NOMO-1 treated with dmso at 0.1 percent for 144 hours (cell line): ENCODE measurements around the gene SRSF7.
"Not testable (repeated sequence)": the region's sequence is repeated elsewhere in the genome, so short reads cannot be mapped to it uniquely, and the experiment has no call there.

Source experiments
- DNase-seq: peaks from one replicate; lab custom pipeline; 2025; ENCODE audit not compliant: unreplicated experiment; lab: John Stamatoyannopoulos, UW

The SRSF7 gene

DNA sequence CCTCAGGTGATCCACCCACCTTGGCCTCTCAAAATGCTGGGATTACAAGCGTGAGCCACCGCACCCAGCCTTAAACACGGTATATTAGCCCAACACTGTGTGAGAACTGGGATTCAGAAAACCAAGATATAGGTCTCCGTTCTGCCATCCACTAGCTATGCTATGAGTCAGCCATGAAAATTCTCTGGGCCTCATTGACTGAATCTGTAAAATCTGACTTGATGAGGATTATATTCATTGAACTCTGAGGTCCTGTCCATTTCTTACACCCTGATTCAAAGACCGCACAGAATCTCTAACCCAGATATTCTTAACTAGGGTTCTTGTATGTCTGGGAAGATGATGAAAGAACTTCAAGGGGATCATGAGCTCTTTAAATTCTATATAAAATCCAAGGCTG is 47.8 kb downstream of the SRSF7 start:
- DNase-seq = not testable (repeated sequence)

DNA sequence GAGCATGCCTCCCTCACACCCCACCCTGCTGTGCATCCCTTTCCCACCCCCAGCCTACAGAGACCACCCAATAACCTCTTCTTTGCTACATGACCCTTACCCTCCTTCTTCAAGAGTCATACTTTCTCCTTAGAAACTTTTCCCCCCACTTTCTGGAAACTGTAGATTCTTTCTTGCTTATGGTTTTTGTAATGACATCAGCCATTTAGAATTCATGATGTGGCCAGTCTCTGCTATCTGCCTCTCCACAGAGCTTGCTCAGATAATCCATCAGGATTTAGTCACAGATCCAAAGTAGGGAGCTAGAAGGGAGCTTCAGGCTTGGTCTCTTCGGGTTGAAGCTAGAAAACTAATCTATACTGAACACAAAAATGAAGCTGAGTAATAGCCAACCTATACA is 48.7 kb downstream of the SRSF7 start:
- no peak for DNase-seq

DNA sequence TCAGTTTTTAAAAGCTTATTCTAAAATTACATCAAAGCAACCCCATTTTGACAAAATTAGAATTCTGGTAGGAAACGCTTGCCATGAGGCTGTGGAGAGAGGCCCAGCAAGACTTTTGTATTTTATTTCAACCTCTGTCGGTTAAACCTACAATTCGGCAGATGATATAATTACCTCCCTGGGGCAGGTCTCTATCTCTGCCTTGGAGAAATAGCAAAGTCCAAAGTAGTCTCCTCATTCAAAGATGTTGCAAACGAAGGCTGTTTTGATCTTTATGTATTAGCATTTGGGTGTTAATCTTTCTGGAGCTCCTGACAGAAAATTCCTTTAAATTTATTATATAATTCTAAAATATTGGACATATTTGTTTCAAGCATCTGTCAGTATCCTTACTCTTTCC is 49.6 kb downstream of the SRSF7 start:
- DNase-seq = no peak

DNA sequence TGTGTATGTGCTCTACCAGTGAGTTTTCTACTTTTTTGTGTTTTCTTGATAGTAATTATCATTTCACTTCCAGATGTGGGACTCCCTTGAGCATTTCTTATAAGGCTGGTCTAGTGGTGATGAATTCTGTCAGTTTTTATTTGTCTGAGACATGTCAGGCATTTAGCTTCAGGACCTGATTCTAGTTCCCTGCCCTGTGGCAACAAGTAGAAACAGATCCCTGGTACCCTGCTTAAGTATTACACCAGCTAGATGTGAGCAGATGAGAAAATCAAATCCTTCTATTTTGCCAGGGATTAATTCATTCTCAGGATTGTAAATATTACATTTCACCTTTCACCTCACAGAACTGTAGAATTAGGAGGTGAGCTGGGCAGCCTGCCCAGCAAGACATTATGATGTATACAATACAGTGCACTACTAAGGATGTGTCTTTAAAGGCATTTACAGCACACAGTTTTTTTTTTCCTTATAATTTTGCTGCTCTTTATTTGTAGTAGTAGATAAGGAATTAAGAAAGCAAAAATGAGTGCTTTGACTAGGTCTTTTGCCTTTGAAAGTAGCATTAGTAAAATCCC is 50.2 kb downstream of the SRSF7 start:
- no peak for DNase-seq

DNA sequence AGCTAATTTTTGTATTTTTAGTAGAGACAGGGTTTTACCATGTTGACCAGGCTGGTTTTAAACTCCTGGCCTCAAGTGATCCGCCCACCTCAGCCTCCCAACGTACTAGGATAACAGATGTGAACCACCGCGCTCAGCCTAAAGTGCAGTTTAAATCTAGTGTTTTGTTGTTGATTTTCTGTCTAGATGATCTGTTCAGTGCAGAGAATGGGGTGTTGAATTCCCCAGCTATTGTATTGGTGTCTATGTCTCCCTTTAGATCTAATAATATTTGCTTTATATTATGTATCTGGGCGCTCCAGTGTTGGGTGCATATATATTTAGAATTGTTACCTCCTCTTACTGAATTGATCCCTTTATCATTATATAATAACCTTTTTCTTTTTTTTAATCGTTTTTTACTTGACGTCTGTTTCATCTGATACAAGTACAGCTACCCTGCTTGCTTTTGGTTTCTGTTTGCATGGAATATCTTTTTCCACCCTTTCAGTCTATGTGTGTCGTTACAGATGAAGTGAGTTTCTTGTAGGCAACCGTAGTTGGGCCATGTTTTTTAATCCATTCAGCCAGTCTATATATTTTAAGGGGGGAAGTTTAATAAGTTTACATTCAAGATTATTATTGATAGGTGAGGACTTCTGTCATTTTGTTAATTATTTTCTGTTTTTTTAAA is 50.9 kb downstream of the SRSF7 start:
- DNase-seq = no peak

DNA sequence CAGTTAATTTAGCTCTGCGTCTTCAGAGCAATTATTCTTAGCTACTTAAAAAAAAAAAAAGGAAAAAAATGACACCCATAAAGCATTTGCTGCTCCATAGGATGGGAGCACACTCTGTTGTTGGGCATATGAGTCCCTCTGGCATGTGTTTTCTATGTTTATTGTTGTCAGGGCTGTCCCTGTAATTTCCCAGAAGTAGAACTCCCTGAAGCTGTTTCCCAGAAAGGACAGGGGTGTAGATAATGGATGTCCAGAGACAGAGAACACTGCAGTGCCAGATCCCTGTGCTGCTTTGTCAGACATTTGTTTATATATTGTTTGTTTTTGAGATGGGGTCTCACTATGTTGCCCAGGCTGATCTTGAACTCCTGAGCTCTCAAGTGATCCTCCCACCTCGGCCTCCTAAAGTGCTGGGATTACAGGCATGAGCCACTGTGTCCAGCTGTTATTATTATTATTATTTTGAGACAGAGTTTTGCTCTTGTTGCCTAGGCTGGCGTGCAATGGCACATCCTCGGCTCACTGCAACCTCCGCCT is 52.6 kb downstream of the SRSF7 start:
- no peak for DNase-seq

DNA sequence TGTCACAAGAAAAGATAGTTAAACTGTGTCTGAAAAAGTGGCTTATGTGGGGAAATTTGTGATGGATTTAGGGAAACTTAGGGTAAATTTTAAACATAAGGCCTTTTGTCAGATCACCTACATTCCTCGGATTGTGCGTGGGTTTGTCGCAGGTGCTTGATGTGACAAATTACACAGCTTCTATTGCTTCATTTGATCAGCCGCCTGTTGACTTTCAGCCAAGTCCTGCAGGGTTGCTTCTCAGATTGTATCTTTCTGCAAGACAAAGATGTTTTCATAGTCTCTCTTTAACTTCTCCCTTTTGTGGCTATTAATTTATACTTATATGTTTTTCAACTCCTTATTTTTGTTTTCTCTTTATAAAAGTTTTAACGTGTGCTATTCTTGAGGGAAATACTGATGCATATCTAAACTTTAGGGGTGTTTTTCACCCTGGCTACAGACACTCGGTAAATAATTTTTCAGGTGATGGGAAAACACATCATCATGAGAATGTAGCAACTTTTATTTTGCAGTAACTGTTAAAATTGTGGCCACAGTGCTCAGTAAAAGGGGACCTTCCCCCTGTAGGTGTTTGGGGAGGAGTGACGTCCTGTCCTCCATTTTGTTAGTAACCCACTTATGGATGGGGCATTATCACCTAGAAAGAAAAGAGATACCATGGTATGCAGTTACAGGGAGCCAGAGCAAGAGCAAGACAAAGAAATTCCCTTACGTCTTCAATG is 53.9 kb downstream of the SRSF7 start:
- no peak for DNase-seq
